HFF-Myc (cell line): ENCODE measurements around the gene REP15.
"Not testable (repeated sequence)": the region's sequence is repeated elsewhere in the genome, so short reads cannot be mapped to it uniquely, and the experiment has no call there.

Experiments
- DNase-seq: peaks from one replicate; pipeline ENCODE4 v3.0.0-alpha.2; 2011; ENCODE audit warnings: low read depth; ENCODE audit errors: extremely low read depth
- H3K4me3 ChIP-seq: replicated peaks from 2 replicates; pipeline ENCODE4 v1.5.1; 2011; ENCODE audit warnings: low read depth, mild to moderate bottlenecking, control low read depth, low read length
- TF ChIP-seq, protein P1 (sequence below): IDR thresholded peaks from 2 replicates; pipeline ENCODE4 v1.5.1; 2012; ENCODE audit warnings: mild to moderate bottlenecking, low read depth, low read length, control low read depth; ENCODE audit errors: missing control alignments

Gene REP15

DNA sequence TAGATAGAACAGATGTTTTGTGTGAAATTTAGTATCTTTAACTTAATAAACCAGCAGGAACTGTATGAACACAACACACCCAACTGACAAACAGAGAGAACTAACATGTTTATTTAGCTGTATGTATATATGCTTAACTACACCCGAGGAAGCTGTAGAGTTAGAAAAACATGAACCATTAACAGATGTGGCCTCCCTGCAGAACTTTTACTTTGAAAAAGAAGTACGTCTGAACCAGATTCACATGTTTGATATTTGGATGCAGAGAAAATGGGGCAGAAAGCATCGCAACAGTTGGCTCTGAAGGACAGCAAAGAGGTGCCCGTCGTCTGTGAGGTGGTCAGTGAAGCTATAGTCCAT lies at the start of gene REP15:
Gene REP15, plus strand, starts transcription at position 155 of the 360 bp plus-strand sequence. Its CDS starts 116 bp downstream, at position 271.
- no peak for DNase-seq
- no peak within 1 kb of the TSS for H3K4me3 ChIP-seq
- TF ChIP-seq, protein P1, sequence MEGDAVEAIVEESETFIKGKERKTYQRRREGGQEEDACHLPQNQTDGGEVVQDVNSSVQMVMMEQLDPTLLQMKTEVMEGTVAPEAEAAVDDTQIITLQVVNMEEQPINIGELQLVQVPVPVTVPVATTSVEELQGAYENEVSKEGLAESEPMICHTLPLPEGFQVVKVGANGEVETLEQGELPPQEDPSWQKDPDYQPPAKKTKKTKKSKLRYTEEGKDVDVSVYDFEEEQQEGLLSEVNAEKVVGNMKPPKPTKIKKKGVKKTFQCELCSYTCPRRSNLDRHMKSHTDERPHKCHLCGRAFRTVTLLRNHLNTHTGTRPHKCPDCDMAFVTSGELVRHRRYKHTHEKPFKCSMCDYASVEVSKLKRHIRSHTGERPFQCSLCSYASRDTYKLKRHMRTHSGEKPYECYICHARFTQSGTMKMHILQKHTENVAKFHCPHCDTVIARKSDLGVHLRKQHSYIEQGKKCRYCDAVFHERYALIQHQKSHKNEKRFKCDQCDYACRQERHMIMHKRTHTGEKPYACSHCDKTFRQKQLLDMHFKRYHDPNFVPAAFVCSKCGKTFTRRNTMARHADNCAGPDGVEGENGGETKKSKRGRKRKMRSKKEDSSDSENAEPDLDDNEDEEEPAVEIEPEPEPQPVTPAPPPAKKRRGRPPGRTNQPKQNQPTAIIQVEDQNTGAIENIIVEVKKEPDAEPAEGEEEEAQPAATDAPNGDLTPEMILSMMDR: no peak

DNA sequence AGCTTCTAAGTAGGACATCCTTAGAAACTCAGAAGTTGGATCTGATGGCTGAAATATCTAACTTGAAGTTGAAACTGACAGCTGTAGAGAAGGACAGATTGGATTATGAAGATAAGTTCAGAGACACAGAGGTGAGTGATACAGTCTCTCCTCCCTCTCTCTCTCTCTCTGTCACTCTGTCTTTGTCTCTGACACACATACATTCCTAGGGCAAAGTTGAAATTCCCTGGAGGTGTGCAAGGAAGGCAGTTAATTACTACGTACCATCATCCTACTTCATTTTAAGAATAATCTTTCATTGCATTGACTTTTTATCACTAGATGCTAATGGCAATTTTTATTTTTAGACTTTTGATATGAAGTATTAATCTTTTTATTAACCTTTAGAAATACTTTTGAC lies 46.2 kb upstream of the REP15 start:
- TF ChIP-seq, protein P1: no peak
- DNase-seq: no peak
- H3K4me3 ChIP-seq: no peak overlapping the region

DNA sequence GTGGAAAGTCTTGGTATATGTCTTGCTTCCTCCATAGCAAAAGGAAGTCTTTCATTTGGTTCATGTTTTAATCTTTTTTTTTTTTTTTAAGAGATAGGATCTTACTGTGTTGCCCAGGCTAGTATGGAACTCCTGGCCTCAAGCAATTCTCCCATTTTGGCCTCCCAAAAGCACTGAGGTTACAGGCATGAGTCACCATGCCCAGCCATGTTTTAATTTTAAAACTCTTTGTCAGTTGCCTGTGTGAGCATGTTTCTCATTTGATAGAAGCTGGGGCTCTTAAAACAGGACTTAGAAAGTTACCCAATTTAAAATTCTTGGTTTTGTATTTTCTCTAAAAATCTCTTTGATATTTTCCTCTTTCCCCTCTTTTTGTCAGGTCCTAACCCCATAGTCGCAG lies 45.0 kb upstream of the REP15 start:
- no peak overlapping the region for H3K4me3 ChIP-seq
- no peak for DNase-seq
- TF ChIP-seq, protein P1: no peak

- TF ChIP-seq, protein P1: peak; percentile 88
- no peak overlapping the region for H3K4me3 ChIP-seq
- DNase-seq: peak; percentile 84
These were observed 44.0 kb upstream of the REP15 start for GRCh38 chr12:27652174-27652763.

- no peak for DNase-seq
- TF ChIP-seq, protein P1: no peak
- no peak overlapping the region for H3K4me3 ChIP-seq
These were observed 42.6 kb upstream of the REP15 start for GRCh38 chr12:27653661-27654060.

DNA sequence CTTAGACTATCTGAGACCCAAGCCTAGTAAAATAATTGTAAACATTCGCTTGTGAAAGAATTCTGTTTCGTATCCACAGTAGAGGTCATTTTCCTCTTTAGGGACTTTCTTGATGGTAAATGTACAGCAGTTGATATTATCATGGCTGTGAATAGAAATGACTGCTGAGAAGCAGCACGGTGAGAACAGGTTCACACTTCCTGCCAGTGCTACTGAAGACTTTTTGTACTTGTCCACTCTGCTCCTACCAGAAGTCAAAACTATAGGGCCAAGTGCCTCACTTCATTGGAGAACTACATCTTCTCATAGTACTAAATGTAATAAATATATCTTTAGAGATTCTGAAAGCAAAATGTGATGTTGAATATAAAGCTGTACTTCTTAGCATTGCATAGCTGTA lies 40.8 kb upstream of the REP15 start:
- DNase-seq, H3K4me3 ChIP-seq: not testable (repeated sequence)

DNA sequence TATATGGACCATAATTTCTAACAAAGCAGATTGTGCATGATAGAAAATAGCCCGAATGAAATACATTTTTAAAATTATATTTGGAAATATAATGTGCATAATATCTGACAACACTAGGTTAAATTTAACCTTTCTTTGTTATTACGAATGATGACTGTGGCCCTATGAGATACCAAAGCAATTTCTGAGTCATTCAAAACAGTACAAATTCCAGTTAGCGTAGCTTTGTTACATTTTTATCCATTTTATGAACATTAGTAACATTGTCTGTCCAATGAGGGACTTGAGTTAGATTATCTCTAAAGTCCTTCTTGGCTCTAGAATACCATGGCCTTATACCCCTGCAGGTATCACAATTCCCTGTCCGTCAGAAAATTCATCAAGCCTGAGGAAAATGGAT lies 39.0 kb upstream of the REP15 start:
- TF ChIP-seq, protein P1: no peak
- no peak for DNase-seq
- no peak overlapping the region for H3K4me3 ChIP-seq
